A673 (cell line): ENCODE measurements around the gene CYP19A1. TPM values are rescaled to one million over a fixed set of nuclear protein-coding genes. Genes with fewer than 3 reads are reported as not detected.
A peak's percentile ranks its signal among the peaks of the same experiment; 100 is the strongest.

ENCODE experiments used
- BruUV-seq: library from RNA; stranded (reverse); fragments of 400-500 nt; replicated peaks from 2 replicates; lab custom pipeline; 2021; lab: Mats Ljungman, UMichigan
- CTCF ChIA-PET: fragments of 300-600 bp; sonication (Branson Sonifier 250); formaldehyde crosslinking; loops from one replicate; lab custom pipeline; 2022; ENCODE audit warnings: antibody characterized with exemption; lab: Charles Lee
- POLR2A ChIA-PET: fragments of 300-600 bp; sonication (Branson Sonifier 250); formaldehyde crosslinking; loops from one replicate; lab custom pipeline; 2022; ENCODE audit warnings: antibody characterized with exemption; ENCODE audit not compliant: low non-redundant PET; lab: Charles Lee
- DNase-seq: peaks from one replicate; pipeline ENCODE4 v3.0.0-alpha.2; 2015; ENCODE audit warnings: low spot score
- H3K27ac ChIP-seq: fragments of 200-600 bp; sonication (generic); 2 replicates; pipeline ENCODE4 v1.5.1; 2016; ENCODE audit warnings: mixed run types, low read depth, mild to moderate bottlenecking, mixed read lengths, antibody characterized with exemption, low read length; ENCODE audit not compliant: poor library complexity, severe bottlenecking
- H3K27me3 ChIP-seq: fragments of 200-600 bp; sonication (generic); replicated peaks from 2 replicates; pipeline ENCODE4 v1.6.1; 2017; ENCODE audit warnings: mixed run types, low read depth, mild to moderate bottlenecking, mixed read lengths, antibody characterized with exemption, low read length; ENCODE audit not compliant: insufficient read depth, poor library complexity
- H3K36me3 ChIP-seq: fragments of 200-600 bp; sonication (generic); 2 replicates; pipeline ENCODE4 v1.6.1; 2016; ENCODE audit warnings: mixed run types, mild to moderate bottlenecking, mixed read lengths, antibody characterized with exemption, low read length; ENCODE audit not compliant: insufficient read depth, poor library complexity, severe bottlenecking
- H3K4me1 ChIP-seq: fragments of 200-600 bp; sonication (generic); 2 replicates; pipeline ENCODE4 v1.6.1; 2017; ENCODE audit warnings: mixed run types, mild to moderate bottlenecking, mixed read lengths, antibody characterized with exemption, low read length; ENCODE audit not compliant: insufficient read depth, poor library complexity, severe bottlenecking
- H3K4me3 ChIP-seq: fragments of 200-600 bp; sonication (generic); 2 replicates; pipeline ENCODE4 v1.5.1; 2016; ENCODE audit warnings: low read depth, mixed run types, mild to moderate bottlenecking, mixed read lengths, low read length; ENCODE audit not compliant: poor library complexity, severe bottlenecking
- H3K9me3 ChIP-seq: fragments of 200-600 bp; sonication (generic); 2 replicates; pipeline ENCODE4 v1.6.1; 2016; ENCODE audit warnings: mixed run types, low read depth, mild to moderate bottlenecking, mixed read lengths, antibody characterized with exemption, low read length; ENCODE audit not compliant: poor library complexity, severe bottlenecking
- EZH2 ChIP-seq: fragments of 200-600 bp; sonication (generic); IDR thresholded peaks from 2 replicates; pipeline ENCODE4 v1.6.1; 2017; ENCODE audit warnings: borderline replicate concordance, low read depth, mild to moderate bottlenecking, mixed read lengths, antibody characterized with exemption, low read length; ENCODE audit not compliant: poor library complexity, severe bottlenecking
- intact Hi-C: fragments of 100-400 bp; cut with micrococcal nuclease; formaldehyde crosslinking; loops from one replicate; pipeline ENCODE4 v1.10.0; 2022; ENCODE audit not compliant: unreplicated experiment
- total RNA-seq: library from RNA; stranded (reverse); gene quantifications from 2 replicates; pipeline ENCODE4 v1.2.3, GENCODE V29; 2021
- TF ChIP-seq, protein P1 (sequence below): fragments of 300-800, 200-600 bp; sonication (generic); conservative IDR thresholded peaks from 2 replicates; pipeline ENCODE4 v1.5.1; 2017; ENCODE audit warnings: low read depth, mild to moderate bottlenecking, antibody characterized with exemption, low read length, moderate library complexity, mixed read lengths

CYP19A1 gene
- total RNA-seq, 1 experiment from 2014 or later = 0.80 TPM

DNA sequence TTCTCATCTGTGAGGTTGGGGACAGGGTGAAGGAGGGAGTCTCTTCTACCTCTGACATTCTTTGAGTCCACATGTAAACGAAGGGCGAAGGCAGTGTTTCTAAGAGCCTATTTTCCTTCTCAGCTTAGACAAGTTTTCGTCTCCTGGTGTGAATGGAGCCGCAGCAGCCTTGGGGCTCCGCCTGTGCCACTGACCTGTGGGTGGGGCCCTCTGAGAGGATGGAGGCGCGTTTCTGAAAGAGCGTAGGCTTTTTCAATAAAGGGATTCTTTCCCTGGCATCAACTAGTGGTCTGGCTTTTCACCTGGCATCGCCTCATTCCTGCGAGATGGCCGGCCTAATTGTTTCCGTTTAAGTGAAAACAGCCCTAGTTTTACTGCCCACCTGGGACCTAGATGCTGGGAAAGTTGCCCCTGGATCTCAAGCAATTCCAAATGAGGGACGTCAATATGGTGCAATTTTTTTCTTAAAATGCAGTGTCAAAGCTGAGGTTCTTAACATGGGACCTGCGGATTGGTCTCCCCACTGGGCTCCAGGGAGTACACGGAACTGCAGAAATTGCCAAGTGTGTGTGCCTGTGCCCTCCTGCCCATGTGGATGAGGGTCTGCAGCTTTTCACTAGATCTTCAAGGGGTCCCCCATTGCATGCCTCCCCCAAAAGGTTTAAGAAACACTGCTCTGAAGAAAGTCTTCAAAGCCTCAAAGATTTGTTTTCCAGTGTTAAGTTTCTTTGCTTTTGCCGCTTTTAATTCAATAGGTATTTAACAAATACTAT, 4.0 kb upstream of the CYP19A1 start:
- no TSS peak for BruUV-seq

DNA sequence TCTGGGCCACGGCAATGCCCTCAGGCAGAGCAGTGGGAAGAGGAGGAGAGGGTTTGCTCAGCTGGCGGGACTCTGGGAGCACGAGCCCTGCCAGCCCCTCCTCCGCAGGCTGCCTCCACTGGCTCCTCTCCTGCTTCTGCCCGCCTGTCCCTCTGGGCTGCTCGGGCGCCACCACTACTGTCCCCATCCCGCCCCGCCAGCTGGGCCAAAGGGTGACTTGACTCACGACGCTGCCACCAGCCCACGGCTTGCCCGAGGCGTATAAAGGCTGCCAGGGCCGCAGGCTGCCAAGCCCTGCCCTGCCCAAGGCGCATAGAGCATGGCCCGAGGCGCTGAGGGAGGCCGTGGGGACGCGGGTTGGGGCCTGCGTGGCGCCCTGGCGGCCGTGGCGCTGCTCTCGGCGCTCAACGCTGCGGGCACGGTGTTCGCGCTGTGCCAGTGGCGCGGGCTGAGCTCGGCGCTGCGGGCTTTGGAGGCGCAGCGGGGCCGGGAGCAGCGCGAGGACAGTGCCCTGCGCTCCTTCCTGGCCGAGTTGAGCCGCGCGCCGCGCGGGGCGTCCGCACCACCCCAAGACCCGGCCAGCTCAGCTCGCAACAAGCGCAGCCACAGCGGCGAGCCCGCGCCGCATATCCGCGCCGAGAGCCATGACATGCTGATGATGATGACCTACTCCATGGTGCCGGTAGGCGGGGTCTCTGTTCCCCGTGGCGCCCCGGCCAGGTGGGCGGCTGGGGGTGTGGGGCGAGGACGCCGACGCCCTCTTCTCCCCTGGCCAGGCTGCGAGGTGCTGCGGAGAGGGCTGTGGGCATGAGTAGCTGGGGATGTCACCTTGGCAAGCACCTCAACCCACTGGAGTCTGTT, 3.2 kb upstream of the CYP19A1 start, which contains the start of gene GLDN:
TSS of gene GLDN (plus strand) at position 290 of the 861 bp plus-strand sequence. CDS start at position 320, 30 bp downstream.
- POLR2A ChIA-PET = no interaction called here
- no TSS peak for BruUV-seq

More for the DNA sequence above, 4.0 kb upstream of the CYP19A1 start:
- no peak for DNase-seq
- ChIA-PET CTCF (no interaction called here), POLR2A (no interaction called here)
- TF ChIP-seq, protein P1, sequence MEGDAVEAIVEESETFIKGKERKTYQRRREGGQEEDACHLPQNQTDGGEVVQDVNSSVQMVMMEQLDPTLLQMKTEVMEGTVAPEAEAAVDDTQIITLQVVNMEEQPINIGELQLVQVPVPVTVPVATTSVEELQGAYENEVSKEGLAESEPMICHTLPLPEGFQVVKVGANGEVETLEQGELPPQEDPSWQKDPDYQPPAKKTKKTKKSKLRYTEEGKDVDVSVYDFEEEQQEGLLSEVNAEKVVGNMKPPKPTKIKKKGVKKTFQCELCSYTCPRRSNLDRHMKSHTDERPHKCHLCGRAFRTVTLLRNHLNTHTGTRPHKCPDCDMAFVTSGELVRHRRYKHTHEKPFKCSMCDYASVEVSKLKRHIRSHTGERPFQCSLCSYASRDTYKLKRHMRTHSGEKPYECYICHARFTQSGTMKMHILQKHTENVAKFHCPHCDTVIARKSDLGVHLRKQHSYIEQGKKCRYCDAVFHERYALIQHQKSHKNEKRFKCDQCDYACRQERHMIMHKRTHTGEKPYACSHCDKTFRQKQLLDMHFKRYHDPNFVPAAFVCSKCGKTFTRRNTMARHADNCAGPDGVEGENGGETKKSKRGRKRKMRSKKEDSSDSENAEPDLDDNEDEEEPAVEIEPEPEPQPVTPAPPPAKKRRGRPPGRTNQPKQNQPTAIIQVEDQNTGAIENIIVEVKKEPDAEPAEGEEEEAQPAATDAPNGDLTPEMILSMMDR = no peak
- TF ChIP-seq EZH2 = no peak
- peak overlapping the region; percentile 18 for H3K4me3 ChIP-seq
- intact Hi-C loops = no loop called here
- H3K9me3 ChIP-seq = no peaks in the 10 kb centered on the region
- H3K27me3 ChIP-seq = peaks cover 30% of the 10 kb centered on the region
- no peak overlapping the region for H3K27ac ChIP-seq
- H3K36me3 ChIP-seq = no peaks in the 10 kb centered on the region
- no peaks in the 10 kb centered on the region for H3K4me1 ChIP-seq

More for the DNA sequence above, 3.2 kb upstream of the CYP19A1 start, which contains the start of gene GLDN:
- no peak for TF ChIP-seq EZH2
- TF ChIP-seq, protein P1 = no peak
- no peaks in the 10 kb centered on the region for H3K9me3 ChIP-seq
- no peaks in the 10 kb centered on the region for H3K4me1 ChIP-seq
- no peak within 1 kb of the TSS for H3K27ac ChIP-seq
- H3K4me3 ChIP-seq = peak within 1 kb of the TSS; percentile 18
- intact Hi-C loops = no loop called here
- DNase-seq = no peak
- no peaks in the 10 kb centered on the region for H3K36me3 ChIP-seq
- H3K27me3 ChIP-seq = peaks cover 30% of the 10 kb centered on the region
- CTCF ChIA-PET = no interaction called here
